ENCODE results near the gene BCAM.

DNA sequence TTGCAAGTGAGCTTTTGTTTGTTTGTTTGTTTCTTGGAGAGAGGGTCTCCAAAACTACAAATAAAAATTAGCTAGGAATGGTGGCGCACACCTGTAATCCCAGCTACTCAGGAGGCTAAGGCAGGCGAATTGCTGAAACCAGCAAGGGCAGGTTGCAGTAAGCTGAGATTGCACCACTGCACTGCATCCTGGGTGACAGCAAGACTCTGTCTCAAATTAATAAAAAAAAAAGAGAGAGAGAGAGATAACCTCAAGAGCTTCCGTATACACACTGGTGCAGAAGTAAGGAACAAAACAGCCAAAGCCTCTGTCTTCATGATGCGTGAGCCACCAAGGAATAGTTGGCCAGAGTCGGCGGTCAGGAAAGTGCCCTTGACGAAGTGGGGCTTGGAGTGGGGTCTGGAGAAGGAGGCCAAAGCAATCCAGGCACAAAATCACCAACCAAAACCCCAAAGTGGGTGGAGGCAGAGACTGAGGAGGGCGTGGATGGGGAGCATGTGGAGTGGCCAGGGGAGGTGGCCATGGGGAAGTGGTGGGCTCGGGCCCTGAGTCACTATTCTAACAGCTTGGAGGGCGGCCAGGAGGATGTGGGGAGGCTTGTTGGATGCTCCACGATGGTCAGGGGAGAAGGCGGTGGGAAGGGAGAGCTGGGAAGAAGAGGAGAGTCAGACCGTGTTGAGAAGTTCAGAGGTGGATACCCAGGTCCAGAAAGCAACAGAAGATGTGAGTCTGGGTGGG, 61.0 kb downstream of the BCAM start:
- TF ChIP-seq, protein P1, sequence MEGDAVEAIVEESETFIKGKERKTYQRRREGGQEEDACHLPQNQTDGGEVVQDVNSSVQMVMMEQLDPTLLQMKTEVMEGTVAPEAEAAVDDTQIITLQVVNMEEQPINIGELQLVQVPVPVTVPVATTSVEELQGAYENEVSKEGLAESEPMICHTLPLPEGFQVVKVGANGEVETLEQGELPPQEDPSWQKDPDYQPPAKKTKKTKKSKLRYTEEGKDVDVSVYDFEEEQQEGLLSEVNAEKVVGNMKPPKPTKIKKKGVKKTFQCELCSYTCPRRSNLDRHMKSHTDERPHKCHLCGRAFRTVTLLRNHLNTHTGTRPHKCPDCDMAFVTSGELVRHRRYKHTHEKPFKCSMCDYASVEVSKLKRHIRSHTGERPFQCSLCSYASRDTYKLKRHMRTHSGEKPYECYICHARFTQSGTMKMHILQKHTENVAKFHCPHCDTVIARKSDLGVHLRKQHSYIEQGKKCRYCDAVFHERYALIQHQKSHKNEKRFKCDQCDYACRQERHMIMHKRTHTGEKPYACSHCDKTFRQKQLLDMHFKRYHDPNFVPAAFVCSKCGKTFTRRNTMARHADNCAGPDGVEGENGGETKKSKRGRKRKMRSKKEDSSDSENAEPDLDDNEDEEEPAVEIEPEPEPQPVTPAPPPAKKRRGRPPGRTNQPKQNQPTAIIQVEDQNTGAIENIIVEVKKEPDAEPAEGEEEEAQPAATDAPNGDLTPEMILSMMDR (IDR thresholded peaks at IDR 0.05; ENCODE audit: low read depth, low read length, poor library complexity, severe bottlenecking), result no peak
- TF ChIP-seq EZH2phosphoT487 (IDR thresholded peaks at IDR 0.05; ENCODE audit: borderline replicate concordance, low read length), result no peak
